ENCODE data around the gene DCAF7.

The DCAF7 gene

DNA sequence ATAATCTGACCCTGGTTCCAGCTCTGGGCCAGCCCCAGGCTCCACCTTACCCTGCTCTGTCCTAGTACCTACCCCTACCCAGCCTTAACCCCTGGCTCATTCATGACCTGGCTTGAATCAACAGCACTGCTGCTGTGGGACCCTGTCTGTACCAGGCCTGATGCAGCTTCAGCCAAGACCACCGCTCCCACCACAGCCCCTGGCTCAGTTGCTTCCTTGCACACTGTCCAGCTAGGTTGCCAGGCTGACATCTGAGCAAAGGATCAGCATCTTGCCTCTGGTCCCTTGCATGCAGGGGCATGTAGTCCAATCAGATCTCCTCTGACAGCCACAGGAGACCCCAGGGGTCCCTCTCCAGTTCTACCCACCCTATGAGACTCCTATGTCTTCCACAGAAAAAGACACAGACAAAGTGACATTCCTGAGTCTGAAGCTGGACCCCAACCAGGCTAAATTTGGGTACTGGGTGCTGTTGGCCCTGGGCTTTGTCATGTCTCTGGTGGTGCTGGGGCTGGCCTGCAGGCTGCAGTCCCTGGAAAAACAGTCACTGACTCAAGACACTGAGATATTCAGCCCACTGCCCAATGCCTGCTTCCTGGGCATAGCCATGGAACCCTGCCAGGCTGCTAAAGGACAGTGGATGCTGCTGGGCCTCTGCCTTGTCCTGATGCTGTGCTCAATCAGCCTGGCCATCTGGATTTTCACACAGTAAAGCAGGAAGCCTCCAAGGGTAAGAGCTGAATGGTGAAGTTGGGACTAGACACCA is 31.0 kb upstream of the DCAF7 start:
- TF ChIP-seq, protein P1, sequence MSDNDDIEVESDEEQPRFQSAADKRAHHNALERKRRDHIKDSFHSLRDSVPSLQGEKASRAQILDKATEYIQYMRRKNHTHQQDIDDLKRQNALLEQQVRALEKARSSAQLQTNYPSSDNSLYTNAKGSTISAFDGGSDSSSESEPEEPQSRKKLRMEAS (IDR thresholded peaks at IDR 0.05; ENCODE audit: low read depth, low read length), result no peak
- TF ChIP-seq POLR2A (IDR thresholded peaks at IDR 0.05; ENCODE audit: extremely low read depth, insufficient read length), result no peak
- TF ChIP-seq, protein P2, sequence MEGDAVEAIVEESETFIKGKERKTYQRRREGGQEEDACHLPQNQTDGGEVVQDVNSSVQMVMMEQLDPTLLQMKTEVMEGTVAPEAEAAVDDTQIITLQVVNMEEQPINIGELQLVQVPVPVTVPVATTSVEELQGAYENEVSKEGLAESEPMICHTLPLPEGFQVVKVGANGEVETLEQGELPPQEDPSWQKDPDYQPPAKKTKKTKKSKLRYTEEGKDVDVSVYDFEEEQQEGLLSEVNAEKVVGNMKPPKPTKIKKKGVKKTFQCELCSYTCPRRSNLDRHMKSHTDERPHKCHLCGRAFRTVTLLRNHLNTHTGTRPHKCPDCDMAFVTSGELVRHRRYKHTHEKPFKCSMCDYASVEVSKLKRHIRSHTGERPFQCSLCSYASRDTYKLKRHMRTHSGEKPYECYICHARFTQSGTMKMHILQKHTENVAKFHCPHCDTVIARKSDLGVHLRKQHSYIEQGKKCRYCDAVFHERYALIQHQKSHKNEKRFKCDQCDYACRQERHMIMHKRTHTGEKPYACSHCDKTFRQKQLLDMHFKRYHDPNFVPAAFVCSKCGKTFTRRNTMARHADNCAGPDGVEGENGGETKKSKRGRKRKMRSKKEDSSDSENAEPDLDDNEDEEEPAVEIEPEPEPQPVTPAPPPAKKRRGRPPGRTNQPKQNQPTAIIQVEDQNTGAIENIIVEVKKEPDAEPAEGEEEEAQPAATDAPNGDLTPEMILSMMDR (IDR thresholded peaks at IDR 0.05; ENCODE audit: low read depth, low read length), result no peak
- no peak for TF ChIP-seq MYC (IDR thresholded peaks at IDR 0.05; ENCODE audit: low read depth, low read length)
- H3K4me3 ChIP-seq (ENCODE audit: low read depth, low read length), result no peak overlapping the region
- DNase-seq (ENCODE audit: low read depth), result no peak

DNA sequence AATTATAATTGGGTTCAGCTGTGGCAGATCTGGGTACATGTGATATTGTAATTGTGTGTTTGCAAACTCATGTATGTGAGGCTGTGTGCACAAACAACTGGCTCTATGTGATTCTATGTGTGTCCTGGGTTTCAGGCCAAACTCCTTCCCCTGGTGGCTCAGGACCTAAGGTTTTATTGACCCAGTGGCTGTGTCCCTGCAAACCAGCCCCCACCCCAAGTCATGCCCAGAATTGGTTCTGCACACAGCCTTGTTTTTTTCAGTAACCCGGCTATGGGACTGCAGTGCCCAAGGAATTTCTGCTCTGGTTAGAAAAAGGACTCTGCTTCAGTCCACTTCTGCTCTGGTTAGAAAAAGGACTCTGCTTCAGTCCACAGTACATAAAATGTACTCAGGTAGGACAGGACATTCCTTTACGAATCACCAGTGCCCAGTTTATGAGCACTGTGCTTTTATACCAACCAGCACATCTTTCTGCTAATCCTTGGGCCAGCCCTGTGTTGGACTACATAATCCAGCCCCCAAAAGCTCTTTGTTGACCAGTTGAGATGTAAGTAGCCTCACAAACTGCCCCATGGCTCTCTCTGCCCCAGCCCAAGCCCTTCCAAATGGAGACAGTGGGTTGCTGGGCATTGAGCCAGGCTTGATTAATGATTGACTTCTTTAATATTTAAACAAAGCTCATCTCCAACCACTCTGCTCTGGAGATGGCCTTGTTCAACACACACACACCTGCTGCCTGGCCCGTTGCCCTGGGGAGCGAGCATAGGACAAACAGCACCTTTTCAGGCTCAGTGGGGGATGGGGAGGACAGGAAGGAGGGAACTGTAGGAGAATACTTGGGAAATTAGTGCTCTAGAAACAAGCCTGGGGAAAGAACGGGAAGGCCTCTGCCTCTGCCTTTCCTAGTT is 30.1 kb upstream of the DCAF7 start:
- TF ChIP-seq, protein P2 (IDR thresholded peaks at IDR 0.05; ENCODE audit: low read depth, low read length), result no peak
- TF ChIP-seq, protein P1 (IDR thresholded peaks at IDR 0.05; ENCODE audit: low read depth, low read length), result no peak
- TF ChIP-seq POLR2A (IDR thresholded peaks at IDR 0.05; ENCODE audit: extremely low read depth, insufficient read length) (no peak), MYC (IDR thresholded peaks at IDR 0.05; ENCODE audit: low read depth, low read length) (no peak)
- H3K4me3 ChIP-seq (ENCODE audit: low read depth, low read length), result no peak overlapping the region
- no peak for DNase-seq (ENCODE audit: low read depth)

DNA sequence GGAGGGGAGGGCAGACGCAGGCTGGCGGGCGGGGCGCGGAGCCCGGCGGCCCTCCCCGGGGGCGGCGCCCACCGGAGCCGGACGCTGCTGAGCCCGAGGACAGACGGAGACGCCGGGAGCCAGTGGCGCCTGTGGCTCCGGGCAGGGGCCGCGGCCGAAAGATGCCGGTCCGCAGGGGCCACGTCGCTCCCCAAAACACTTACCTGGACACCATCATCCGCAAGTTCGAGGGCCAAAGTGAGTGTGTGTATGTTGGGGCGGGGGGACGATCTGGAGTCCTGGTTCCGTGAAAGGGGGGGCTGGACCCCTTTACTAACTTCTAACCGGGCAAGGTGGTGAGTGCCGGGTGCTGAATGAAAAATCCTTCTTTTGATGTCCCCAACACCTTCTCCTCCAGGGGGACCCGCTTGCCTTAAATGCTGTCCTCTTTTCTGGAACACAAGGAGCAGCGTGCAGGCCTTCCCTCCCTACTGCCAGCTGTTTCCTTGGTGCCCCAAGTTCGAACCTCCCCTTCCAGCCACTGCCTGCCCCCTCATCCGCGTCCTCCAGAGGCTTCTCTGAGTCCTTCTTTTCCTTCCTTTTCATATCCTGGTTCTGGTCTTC is 26.9 kb upstream of the DCAF7 start, which contains the start of gene KCNH6:
Gene KCNH6 (plus strand): TSS at position 106 of the 603 bp plus-strand sequence. CDS start 56 bp downstream, at position 162.
- no peak for DNase-seq (ENCODE audit: low read depth)
- H3K4me3 ChIP-seq (ENCODE audit: low read depth, low read length), result no peak within 1 kb of the TSS
- TF ChIP-seq, protein P2 (IDR thresholded peaks at IDR 0.05; ENCODE audit: low read depth, low read length), result no peak
- TF ChIP-seq, protein P1 (IDR thresholded peaks at IDR 0.05; ENCODE audit: low read depth, low read length), result no peak
- no peak for TF ChIP-seq MYC (IDR thresholded peaks at IDR 0.05; ENCODE audit: low read depth, low read length)
- no peak for TF ChIP-seq POLR2A (IDR thresholded peaks at IDR 0.05; ENCODE audit: extremely low read depth, insufficient read length)

DNA sequence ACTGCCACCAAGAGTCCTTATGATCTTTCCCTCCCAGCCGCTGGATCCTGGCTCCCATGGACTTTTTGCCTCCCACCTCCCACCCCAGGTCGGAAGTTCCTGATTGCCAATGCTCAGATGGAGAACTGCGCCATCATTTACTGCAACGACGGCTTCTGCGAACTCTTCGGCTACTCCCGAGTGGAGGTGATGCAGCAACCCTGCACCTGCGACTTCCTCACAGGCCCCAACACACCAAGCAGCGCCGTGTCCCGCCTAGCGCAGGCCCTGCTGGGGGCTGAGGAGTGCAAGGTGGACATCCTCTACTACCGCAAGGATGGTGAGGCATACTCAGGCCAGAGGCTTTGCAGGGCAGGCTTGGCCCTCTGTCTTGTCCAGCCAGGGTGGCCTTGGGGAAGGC is 26.2 kb upstream of the DCAF7 start:
- no peak for DNase-seq (ENCODE audit: low read depth)
- H3K4me3 ChIP-seq (ENCODE audit: low read depth, low read length), result no peak overlapping the region
- no peak for TF ChIP-seq MYC (IDR thresholded peaks at IDR 0.05; ENCODE audit: low read depth, low read length)
- TF ChIP-seq, protein P2 (IDR thresholded peaks at IDR 0.05; ENCODE audit: low read depth, low read length), result no peak
- no peak for TF ChIP-seq POLR2A (IDR thresholded peaks at IDR 0.05; ENCODE audit: extremely low read depth, insufficient read length)
- TF ChIP-seq, protein P1 (IDR thresholded peaks at IDR 0.05; ENCODE audit: low read depth, low read length), result no peak

DNA sequence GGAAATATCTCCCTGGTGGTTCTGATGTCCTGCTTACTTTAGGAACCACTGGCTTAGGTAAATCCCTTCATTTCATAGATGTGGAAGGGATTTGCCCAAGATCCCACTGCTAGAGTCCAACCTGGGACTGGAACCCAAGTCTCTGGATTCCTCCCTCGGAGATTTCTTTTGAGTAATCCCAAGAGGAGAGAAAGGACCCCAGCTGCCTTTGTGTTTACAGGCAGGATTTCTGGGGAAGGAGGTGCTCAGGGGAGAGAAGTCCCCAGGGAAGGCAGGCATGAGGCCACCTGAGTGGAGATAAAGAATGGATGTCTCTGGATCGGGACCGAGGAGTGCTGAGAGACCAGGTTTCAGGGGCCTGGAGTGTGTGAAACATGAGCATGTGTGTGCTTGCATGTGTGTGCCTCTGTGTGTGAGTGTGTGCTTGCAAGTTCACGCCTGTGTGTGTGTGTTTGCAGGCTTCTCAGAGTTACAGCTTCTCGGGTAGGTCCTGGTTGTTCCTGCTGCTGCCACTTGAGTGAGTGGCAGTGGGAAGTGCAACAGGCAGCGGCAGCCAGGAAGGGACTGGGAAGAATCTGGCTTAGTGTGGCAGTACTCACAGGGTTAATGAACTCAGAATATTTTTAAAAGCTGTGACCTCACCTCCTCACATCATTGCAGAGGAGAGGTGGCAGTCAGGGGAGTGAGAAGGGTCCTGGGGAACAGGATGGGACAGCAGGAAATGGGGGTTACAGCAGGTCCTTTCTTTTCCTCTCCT is 24.9 kb upstream of the DCAF7 start:
- H3K4me3 ChIP-seq (ENCODE audit: low read depth, low read length), result no peak overlapping the region
- no peak for DNase-seq (ENCODE audit: low read depth)
- TF ChIP-seq POLR2A (IDR thresholded peaks at IDR 0.05; ENCODE audit: extremely low read depth, insufficient read length), result no peak
- TF ChIP-seq, protein P2 (IDR thresholded peaks at IDR 0.05; ENCODE audit: low read depth, low read length), result no peak
- TF ChIP-seq, protein P1 (IDR thresholded peaks at IDR 0.05; ENCODE audit: low read depth, low read length), result no peak
- TF ChIP-seq MYC (IDR thresholded peaks at IDR 0.05; ENCODE audit: low read depth, low read length), result no peak
